Daoy (cell line): Measurements from ENCODE around the gene B3GNT9. TPM values are rescaled to one million over a fixed set of nuclear protein-coding genes. Genes with fewer than 3 reads are reported as not detected.
"Not testable (repeated sequence)": the region's sequence is repeated elsewhere in the genome, so short reads cannot be mapped to it uniquely, and the experiment has no call there.

Experiments
- DNase-seq: peaks from one replicate; pipeline ENCODE4 v3.0.0-alpha.2; 2015; ENCODE audit warnings: low read depth
- total RNA-seq: library from RNA; depleted of rRNA; stranded (reverse); fragments of >200 nt; shearing (Covaris generic); gene quantifications from 2 replicates; pipeline ENCODE4 v1.2.3, GENCODE V29; 2014

B3GNT9 gene
- total RNA-seq, 1 experiment from 2014 or later = 9.8 TPM

GRCh38 chr16:67150047-67150832, 558 bp downstream of the B3GNT9 start:
- DNase-seq = no peak

- DNase-seq = no peak
Observed at GRCh38 chr16:67149276-67150046, 1.3 kb downstream of the B3GNT9 start.

GRCh38 chr16:67148656-67149275, 2.0 kb downstream of the B3GNT9 start:
- no peak for DNase-seq

GRCh38 chr16:67148221-67148620, 2.6 kb downstream of the B3GNT9 start:
- no peak for DNase-seq

GRCh38 chr16:67147437-67148140, 3.2 kb downstream of the B3GNT9 start:
- no peak for DNase-seq

GRCh38 chr16:67146523-67147357, 4.1 kb downstream of the B3GNT9 start:
- DNase-seq = no peak

GRCh38 chr16:67145746-67146145, 5.1 kb downstream of the B3GNT9 start:
- DNase-seq = no peak

- no peak for DNase-seq
Observed at GRCh38 chr16:67144943-67145342, 5.9 kb downstream of the B3GNT9 start.

GRCh38 chr16:67142342-67142741, 8.5 kb downstream of the B3GNT9 start:
- DNase-seq = no peak

- no peak for DNase-seq
Observed at GRCh38 chr16:67141391-67141790, 9.4 kb downstream of the B3GNT9 start.

- no peak for DNase-seq
Observed at GRCh38 chr16:67137605-67138004, 13.2 kb downstream of the B3GNT9 start.

- no peak for DNase-seq
Observed at GRCh38 chr16:67129422-67129821, 21.4 kb downstream of the B3GNT9 start.

GRCh38 chr16:67128887-67129286, 21.9 kb downstream of the B3GNT9 start:
- DNase-seq = no peak

- DNase-seq = no peak
Observed at GRCh38 chr16:67128417-67128816, 22.4 kb downstream of the B3GNT9 start.

- DNase-seq = not testable (repeated sequence)
Observed at GRCh38 chr16:67122799-67123198, 28.0 kb downstream of the B3GNT9 start.

- DNase-seq = no peak
Observed at GRCh38 chr16:67120025-67120424, 30.8 kb downstream of the B3GNT9 start.

- DNase-seq = no peak
Observed at GRCh38 chr16:67117716-67118115, 33.1 kb downstream of the B3GNT9 start.

- no peak for DNase-seq
Observed at GRCh38 chr16:67116388-67117311, 34.1 kb downstream of the B3GNT9 start.

GRCh38 chr16:67115639-67116038, 35.2 kb downstream of the B3GNT9 start:
- DNase-seq = peak; percentile 77

- DNase-seq = no peak
Observed at GRCh38 chr16:67114793-67115192, 36.0 kb downstream of the B3GNT9 start.
